ENCODE data around the gene REX1BD. TPM values are rescaled to one million over a fixed set of nuclear protein-coding genes. Genes with fewer than 3 reads are reported as not detected.

Gene REX1BD
- total and polyA plus RNA-seq, 2 of the 13 experiments (the other 11 are each of a cell fraction or from before 2014, with no cell fraction given) = 7.5 to 25.4 TPM

DNA sequence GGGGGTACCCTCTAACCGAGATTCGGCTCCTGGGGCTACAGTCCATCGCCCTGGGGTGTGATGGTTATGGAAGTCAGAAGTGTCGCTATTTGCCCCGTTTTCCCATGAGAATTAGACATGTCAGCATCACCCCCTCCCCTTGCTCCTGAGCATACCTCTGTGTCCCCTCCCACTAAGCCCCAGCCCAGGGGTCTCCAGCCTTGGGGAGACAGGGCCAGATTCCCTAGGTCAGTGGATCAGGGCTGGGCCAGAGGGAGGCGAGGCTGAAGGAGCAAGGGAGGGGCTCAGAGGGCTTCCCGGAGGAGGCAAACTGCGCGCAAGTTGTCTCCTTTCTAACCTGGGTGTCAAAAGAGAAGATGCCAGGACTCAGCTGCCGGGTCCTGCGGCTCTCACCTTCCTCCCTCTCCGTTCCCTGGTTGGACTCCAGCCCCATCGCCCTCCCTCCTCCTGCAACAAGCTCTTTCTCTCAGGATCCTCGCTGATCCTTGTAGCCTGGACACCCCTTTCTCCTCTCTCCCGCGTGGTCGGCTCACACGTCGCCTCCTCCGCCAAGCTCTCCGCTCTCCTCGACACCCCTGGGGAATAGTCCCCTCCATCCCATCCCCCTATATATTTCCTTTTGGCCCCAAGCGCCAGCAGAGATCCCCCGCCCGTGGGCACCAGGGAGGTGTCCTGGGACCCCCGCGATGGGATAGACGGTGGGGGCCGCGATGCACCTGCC lies 23.6 kb downstream of the REX1BD start (continued):
- TF ChIP-seq, protein P1, sequence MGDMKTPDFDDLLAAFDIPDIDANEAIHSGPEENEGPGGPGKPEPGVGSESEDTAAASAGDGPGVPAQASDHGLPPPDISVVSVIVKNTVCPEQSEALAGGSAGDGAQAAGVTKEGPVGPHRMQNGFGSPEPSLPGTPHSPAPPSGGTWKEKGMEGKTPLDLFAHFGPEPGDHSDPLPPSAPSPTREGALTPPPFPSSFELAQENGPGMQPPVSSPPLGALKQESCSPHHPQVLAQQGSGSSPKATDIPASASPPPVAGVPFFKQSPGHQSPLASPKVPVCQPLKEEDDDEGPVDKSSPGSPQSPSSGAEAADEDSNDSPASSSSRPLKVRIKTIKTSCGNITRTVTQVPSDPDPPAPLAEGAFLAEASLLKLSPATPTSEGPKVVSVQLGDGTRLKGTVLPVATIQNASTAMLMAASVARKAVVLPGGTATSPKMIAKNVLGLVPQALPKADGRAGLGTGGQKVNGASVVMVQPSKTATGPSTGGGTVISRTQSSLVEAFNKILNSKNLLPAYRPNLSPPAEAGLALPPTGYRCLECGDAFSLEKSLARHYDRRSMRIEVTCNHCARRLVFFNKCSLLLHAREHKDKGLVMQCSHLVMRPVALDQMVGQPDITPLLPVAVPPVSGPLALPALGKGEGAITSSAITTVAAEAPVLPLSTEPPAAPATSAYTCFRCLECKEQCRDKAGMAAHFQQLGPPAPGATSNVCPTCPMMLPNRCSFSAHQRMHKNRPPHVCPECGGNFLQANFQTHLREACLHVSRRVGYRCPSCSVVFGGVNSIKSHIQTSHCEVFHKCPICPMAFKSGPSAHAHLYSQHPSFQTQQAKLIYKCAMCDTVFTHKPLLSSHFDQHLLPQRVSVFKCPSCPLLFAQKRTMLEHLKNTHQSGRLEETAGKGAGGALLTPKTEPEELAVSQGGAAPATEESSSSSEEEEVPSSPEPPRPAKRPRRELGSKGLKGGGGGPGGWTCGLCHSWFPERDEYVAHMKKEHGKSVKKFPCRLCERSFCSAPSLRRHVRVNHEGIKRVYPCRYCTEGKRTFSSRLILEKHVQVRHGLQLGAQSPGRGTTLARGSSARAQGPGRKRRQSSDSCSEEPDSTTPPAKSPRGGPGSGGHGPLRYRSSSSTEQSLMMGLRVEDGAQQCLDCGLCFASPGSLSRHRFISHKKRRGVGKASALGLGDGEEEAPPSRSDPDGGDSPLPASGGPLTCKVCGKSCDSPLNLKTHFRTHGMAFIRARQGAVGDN (CRISPR knock-in tag; IDR thresholded peaks at IDR 0.05) = peak; percentile 52; the same call in 1 of the 2 replicates
- TF ChIP-seq, protein P2, sequence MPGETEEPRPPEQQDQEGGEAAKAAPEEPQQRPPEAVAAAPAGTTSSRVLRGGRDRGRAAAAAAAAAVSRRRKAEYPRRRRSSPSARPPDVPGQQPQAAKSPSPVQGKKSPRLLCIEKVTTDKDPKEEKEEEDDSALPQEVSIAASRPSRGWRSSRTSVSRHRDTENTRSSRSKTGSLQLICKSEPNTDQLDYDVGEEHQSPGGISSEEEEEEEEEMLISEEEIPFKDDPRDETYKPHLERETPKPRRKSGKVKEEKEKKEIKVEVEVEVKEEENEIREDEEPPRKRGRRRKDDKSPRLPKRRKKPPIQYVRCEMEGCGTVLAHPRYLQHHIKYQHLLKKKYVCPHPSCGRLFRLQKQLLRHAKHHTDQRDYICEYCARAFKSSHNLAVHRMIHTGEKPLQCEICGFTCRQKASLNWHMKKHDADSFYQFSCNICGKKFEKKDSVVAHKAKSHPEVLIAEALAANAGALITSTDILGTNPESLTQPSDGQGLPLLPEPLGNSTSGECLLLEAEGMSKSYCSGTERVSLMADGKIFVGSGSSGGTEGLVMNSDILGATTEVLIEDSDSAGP (CRISPR knock-in tag; IDR thresholded peaks at IDR 0.05; ENCODE audit: borderline replicate concordance) = peak; percentile 53; the same call in 1 of the 2 replicates

DNA sequence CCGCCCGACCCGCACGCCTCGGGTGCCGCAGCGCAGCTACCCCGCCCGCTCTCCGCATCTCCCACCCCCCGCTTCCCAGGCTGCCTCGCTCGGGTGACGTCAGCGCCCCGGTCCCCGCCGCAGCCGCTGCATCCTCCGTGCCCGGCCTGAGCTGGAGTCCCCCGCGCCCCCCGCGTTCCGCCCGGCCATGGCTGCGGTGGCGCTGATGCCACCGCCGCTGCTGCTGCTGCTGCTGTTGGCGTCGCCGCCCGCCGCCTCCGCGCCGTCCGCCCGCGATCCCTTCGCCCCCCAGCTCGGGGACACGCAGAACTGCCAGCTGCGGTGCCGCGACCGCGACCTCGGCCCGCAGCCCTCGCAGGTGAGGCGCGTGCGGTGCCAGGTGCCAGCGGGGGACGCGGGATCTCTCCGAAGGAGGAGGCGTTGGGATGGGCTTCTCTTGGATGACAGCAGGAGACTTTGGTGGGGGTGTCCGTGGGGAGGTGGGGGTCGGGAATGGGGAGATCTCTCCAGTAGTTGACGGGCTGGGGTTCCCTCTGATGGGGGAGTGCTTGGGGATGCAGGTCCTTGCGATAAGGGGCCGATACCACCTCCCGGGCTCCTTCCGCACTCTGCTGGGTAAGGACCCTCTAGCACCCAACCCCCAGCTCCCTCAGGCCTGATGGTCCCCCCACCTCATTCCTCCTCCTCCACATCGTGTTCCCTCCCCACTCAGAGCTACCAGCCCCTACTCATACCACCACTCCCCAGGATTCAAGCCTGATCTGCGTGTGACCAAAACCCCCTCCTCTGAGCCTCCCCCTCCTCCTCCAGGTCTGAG lies 24.4 kb downstream of the REX1BD start, which contains the start of gene TMEM59L:
TSS of gene TMEM59L (plus strand) at position 99 of the 817 bp plus-strand sequence. CDS start at position 188, 89 bp downstream.
- FAIRE-seq (no peak), ATAC-seq (no peak), DNase-seq (ENCODE audit: low spot score) (no peak)
- ChIA-PET POLR2A (interaction anchor here (1.0 kb wide), 1 partner anchor 24 kb away, joined by 4 read pairs; the partner anchor contains the start of gene REX1BD), CTCF (ENCODE audit: low intra/inter-chr PET ratio, low total read pairs) (no interaction called here)
- no peaks in the 10 kb centered on the region for H3K36me3 ChIP-seq (replicated peaks in 1 of 2; ENCODE audit: control insufficient read depth in 1 of 2, insufficient read depth in 2 of 2, low read length in 2 of 2)
- in situ Hi-C loops (cut with HindIII; ENCODE audit: extremely low pct_ligation_motif_present, low pct_unique_long_range_greater_than_20kb) = no loop called here
- BruUV-seq (replicated peaks) = no TSS peak
- WGBS (ENCODE audit: low lambda C conversion rate) = 13% methylated on average over 29 of the region's 70 CpGs
- H3K9me3 ChIP-seq (ENCODE audit: low read length) = no peaks in the 10 kb centered on the region
- H3K79me2 ChIP-seq (ENCODE audit: insufficient read depth, low read length) = no peaks in the 10 kb centered on the region
- H3K9ac ChIP-seq (ENCODE audit: insufficient read depth, low read depth, low read length) = peak within 1 kb of the TSS; percentile 57
- peak within 1 kb of the TSS; percentile 48 to 75 (median 57) for H3K4me3 ChIP-seq (replicated peaks in 1 of 3; ENCODE audit: insufficient read depth in 1 of 3, low read depth in 2 of 3, low read length in 3 of 3)
- peaks cover 0 to 7% of the 10 kb centered on the region in 2 experiments; a peak in 2 of 5 replicates for H3K27me3 ChIP-seq (ENCODE audit: control insufficient read depth in 1 of 2, insufficient read depth in 2 of 2, low read length in 2 of 2)
- no peaks in the 10 kb centered on the region for H4K20me1 ChIP-seq (ENCODE audit: insufficient read depth, low read length)
- H3K4me1 ChIP-seq (ENCODE audit: insufficient read depth, low read length) = peaks cover 50% of the 10 kb centered on the region
- intact Hi-C loops (cut with micrococcal nuclease; ENCODE audit: unreplicated experiment) = no loop called here
- peak within 1 kb of the TSS; percentile 100 for H3K4me2 ChIP-seq (ENCODE audit: low read depth, low read length)
- no peak within 1 kb of the TSS for H2AFZ ChIP-seq (ENCODE audit: low read length)
- no peak within 1 kb of the TSS for H3K27ac ChIP-seq (ENCODE audit: extremely low read length, insufficient read depth, low read length)
- TF ChIP-seq ARNT2 (CRISPR knock-in tag; IDR thresholded peaks at IDR 0.05; ENCODE audit: low read depth) (peak; percentile 60; the same call in 1 of the 2 replicates), DNMT3B (CRISPR knock-in tag; conservative IDR thresholded peaks at IDR 0.05) (no peak), ZFX (CRISPR knock-in tag; IDR thresholded peaks at IDR 0.05; ENCODE audit: low read depth) (0 out of 2 replicates have a peak, but pooled peaks have one; percentile 14), AGO2 (optimal IDR thresholded peaks at IDR 0.05; ENCODE audit: low read depth, low read length) (peak; percentile 33)
- TF ChIP-seq, protein P3, sequence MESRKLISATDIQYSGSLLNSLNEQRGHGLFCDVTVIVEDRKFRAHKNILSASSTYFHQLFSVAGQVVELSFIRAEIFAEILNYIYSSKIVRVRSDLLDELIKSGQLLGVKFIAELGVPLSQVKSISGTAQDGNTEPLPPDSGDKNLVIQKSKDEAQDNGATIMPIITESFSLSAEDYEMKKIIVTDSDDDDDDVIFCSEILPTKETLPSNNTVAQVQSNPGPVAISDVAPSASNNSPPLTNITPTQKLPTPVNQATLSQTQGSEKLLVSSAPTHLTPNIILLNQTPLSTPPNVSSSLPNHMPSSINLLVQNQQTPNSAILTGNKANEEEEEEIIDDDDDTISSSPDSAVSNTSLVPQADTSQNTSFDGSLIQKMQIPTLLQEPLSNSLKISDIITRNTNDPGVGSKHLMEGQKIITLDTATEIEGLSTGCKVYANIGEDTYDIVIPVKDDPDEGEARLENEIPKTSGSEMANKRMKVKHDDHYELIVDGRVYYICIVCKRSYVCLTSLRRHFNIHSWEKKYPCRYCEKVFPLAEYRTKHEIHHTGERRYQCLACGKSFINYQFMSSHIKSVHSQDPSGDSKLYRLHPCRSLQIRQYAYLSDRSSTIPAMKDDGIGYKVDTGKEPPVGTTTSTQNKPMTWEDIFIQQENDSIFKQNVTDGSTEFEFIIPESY (CRISPR knock-in tag; IDR thresholded peaks at IDR 0.05) = 0 out of 2 replicates have a peak, but pooled peaks have one; percentile 10
- TF ChIP-seq, protein P4, sequence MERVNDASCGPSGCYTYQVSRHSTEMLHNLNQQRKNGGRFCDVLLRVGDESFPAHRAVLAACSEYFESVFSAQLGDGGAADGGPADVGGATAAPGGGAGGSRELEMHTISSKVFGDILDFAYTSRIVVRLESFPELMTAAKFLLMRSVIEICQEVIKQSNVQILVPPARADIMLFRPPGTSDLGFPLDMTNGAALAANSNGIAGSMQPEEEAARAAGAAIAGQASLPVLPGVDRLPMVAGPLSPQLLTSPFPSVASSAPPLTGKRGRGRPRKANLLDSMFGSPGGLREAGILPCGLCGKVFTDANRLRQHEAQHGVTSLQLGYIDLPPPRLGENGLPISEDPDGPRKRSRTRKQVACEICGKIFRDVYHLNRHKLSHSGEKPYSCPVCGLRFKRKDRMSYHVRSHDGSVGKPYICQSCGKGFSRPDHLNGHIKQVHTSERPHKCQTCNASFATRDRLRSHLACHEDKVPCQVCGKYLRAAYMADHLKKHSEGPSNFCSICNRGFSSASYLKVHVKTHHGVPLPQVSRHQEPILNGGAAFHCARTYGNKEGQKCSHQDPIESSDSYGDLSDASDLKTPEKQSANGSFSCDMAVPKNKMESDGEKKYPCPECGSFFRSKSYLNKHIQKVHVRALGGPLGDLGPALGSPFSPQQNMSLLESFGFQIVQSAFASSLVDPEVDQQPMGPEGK (CRISPR knock-in tag; IDR thresholded peaks at IDR 0.05) = peak; percentile 41; the same call in 1 of the 2 replicates
